ACC112 (cell line): ENCODE data around the gene SPON1.
"Not testable (repeated sequence)": the region's sequence is repeated elsewhere in the genome, so short reads cannot be mapped to it uniquely, and the experiment has no call there.

Source experiments
- H2AFZ ChIP-seq: fragments of 200-600 bp; sonication (generic); one replicate; pipeline ENCODE4 v1.6.0; 2017; ENCODE audit warnings: antibody characterized with exemption, low read length; ENCODE audit not compliant: unreplicated experiment
- H3K27ac ChIP-seq: fragments of 200-600 bp; sonication (generic); 2 replicates; pipeline ENCODE4 v1.5.1; 2014; ENCODE audit warnings: low read depth, mild to moderate bottlenecking, antibody characterized with exemption, low read length, moderate library complexity
- H3K27me3 ChIP-seq: fragments of 200-600 bp; sonication (generic); 2 replicates; pipeline ENCODE4 v1.6.1; 2014; ENCODE audit warnings: mild to moderate bottlenecking, antibody characterized with exemption, low read length, moderate library complexity, mixed read lengths; ENCODE audit not compliant: insufficient read depth
- H3K36me3 ChIP-seq: fragments of 200-600 bp; sonication (generic); 2 replicates; pipeline ENCODE4 v1.6.1; 2016; ENCODE audit warnings: mild to moderate bottlenecking, antibody characterized with exemption, low read length, moderate library complexity, mixed read lengths; ENCODE audit not compliant: insufficient read depth
- H3K4me1 ChIP-seq: fragments of 200-600 bp; sonication (generic); one replicate; pipeline ENCODE4 v1.6.1; 2016; ENCODE audit warnings: low read length, mixed read lengths; ENCODE audit not compliant: insufficient read depth, unreplicated experiment, control insufficient read depth
- H3K4me3 ChIP-seq: fragments of 200-600 bp; sonication (generic); 2 replicates; pipeline ENCODE4 v1.5.1; 2014; ENCODE audit warnings: mild to moderate bottlenecking, low read depth, low read length
- H3K79me2 ChIP-seq: fragments of 200-600 bp; sonication (generic); one replicate; pipeline ENCODE4 v1.6.0; 2016; ENCODE audit warnings: low read length; ENCODE audit not compliant: control insufficient read depth, unreplicated experiment, insufficient read depth

SPON1 gene

GRCh38 chr11:14012846-14013245 is 50.3 kb downstream of the SPON1 start:
- H3K36me3 ChIP-seq: no peaks in the 10 kb centered on the region

GRCh38 chr11:14015711-14016110 is 53.2 kb downstream of the SPON1 start:
- Histone ChIP-seq H2AFZ (no peak overlapping the region), H3K4me3 (no peak overlapping the region), H3K27me3 (no peaks in the 10 kb centered on the region), H3K79me2 (no peaks in the 10 kb centered on the region), H3K36me3 (no peaks in the 10 kb centered on the region), H3K4me1 (peaks cover 15% of the 10 kb centered on the region), H3K27ac (no peak overlapping the region)

More at GRCh38 chr11:14012846-14013245, 50.3 kb downstream of the SPON1 start:
- Histone ChIP-seq H2AFZ (no peak overlapping the region), H3K4me1 (peaks cover 15% of the 10 kb centered on the region), H3K27ac (no peak overlapping the region), H3K79me2 (no peaks in the 10 kb centered on the region), H3K27me3 (no peaks in the 10 kb centered on the region), H3K4me3 (no peak overlapping the region)

- Histone ChIP-seq H3K79me2 (no peaks in the 10 kb centered on the region), H3K36me3 (no peaks in the 10 kb centered on the region), H3K4me1 (peaks cover 15% of the 10 kb centered on the region), H3K27ac (no peak overlapping the region), H3K4me3 (no peak overlapping the region), H2AFZ (no peak overlapping the region), H3K27me3 (peaks cover 4% of the 10 kb centered on the region)
These were observed 55.9 kb downstream of the SPON1 start for GRCh38 chr11:14018441-14018840.

- no peak overlapping the region for H3K4me3 ChIP-seq
- H3K4me1 ChIP-seq: no peaks in the 10 kb centered on the region
- no peaks in the 10 kb centered on the region for H3K79me2 ChIP-seq
- no peak overlapping the region for H2AFZ ChIP-seq
- peaks cover 18% of the 10 kb centered on the region for H3K27me3 ChIP-seq
- no peaks in the 10 kb centered on the region for H3K36me3 ChIP-seq
- H3K27ac ChIP-seq: no peak overlapping the region
These were observed 59.2 kb downstream of the SPON1 start for GRCh38 chr11:14021738-14022137.

GRCh38 chr11:14022251-14022650 is 59.7 kb downstream of the SPON1 start:
- Histone ChIP-seq H3K27ac (no peak overlapping the region), H3K4me3 (no peak overlapping the region), H2AFZ (no peak overlapping the region), H3K27me3 (peaks cover 23% of the 10 kb centered on the region), H3K79me2 (no peaks in the 10 kb centered on the region), H3K36me3 (no peaks in the 10 kb centered on the region), H3K4me1 (no peaks in the 10 kb centered on the region)

- Histone ChIP-seq H3K27ac (no peak overlapping the region), H3K4me1 (no peaks in the 10 kb centered on the region), H3K4me3 (no peak overlapping the region), H3K36me3 (no peaks in the 10 kb centered on the region), H3K79me2 (no peaks in the 10 kb centered on the region), H2AFZ (no peak overlapping the region), H3K27me3 (peaks cover 29% of the 10 kb centered on the region)
These were observed 60.3 kb downstream of the SPON1 start for GRCh38 chr11:14022821-14023220.

GRCh38 chr11:14026961-14027360 is 64.4 kb downstream of the SPON1 start:
- H3K27ac ChIP-seq: no peak overlapping the region
- no peaks in the 10 kb centered on the region for H3K36me3 ChIP-seq
- H3K4me3 ChIP-seq: no peak overlapping the region
- no peak overlapping the region for H2AFZ ChIP-seq
- H3K4me1 ChIP-seq: peaks cover 14% of the 10 kb centered on the region
- no peaks in the 10 kb centered on the region for H3K79me2 ChIP-seq
- H3K27me3 ChIP-seq: peaks cover 29% of the 10 kb centered on the region

GRCh38 chr11:14027525-14027924 is 65.0 kb downstream of the SPON1 start:
- no peak overlapping the region for H3K27ac ChIP-seq
- peaks cover 27% of the 10 kb centered on the region for H3K27me3 ChIP-seq
- H3K36me3 ChIP-seq: no peaks in the 10 kb centered on the region
- H3K79me2 ChIP-seq: no peaks in the 10 kb centered on the region
- no peak overlapping the region for H3K4me3 ChIP-seq
- H2AFZ ChIP-seq: no peak overlapping the region
- peaks cover 14% of the 10 kb centered on the region for H3K4me1 ChIP-seq

GRCh38 chr11:14029440-14029839 is 66.9 kb downstream of the SPON1 start:
- Histone ChIP-seq H2AFZ (peak overlapping the region; percentile 50), H3K4me1 (peaks cover 14% of the 10 kb centered on the region), H3K27ac (no peak overlapping the region), H3K4me3 (no peak overlapping the region), H3K79me2 (no peaks in the 10 kb centered on the region), H3K27me3 (peaks cover 25% of the 10 kb centered on the region), H3K36me3 (no peaks in the 10 kb centered on the region)

- Histone ChIP-seq H3K4me1 (peaks cover 14% of the 10 kb centered on the region), H3K4me3 (no peak overlapping the region), H2AFZ (peak overlapping the region; percentile 50), H3K36me3 (no peaks in the 10 kb centered on the region), H3K27ac (no peak overlapping the region), H3K27me3 (peaks cover 24% of the 10 kb centered on the region), H3K79me2 (no peaks in the 10 kb centered on the region)
These were observed 67.7 kb downstream of the SPON1 start for GRCh38 chr11:14029971-14030920.

GRCh38 chr11:14035526-14035925 is 73.0 kb downstream of the SPON1 start:
- not testable (repeated sequence) for H3K27me3 ChIP-seq, H3K36me3 ChIP-seq, H3K27ac ChIP-seq, H2AFZ ChIP-seq, H3K4me1 ChIP-seq, H3K79me2 ChIP-seq, H3K4me3 ChIP-seq
